A549 (cell line): ENCODE measurements around the gene ZFPL1. TPM values are rescaled to one million over a fixed set of nuclear protein-coding genes. Genes with fewer than 3 reads are reported as not detected.

Experiments
- ATAC-seq, 2 experiments: fragments of 200-7000 bp in 1 of 2; fragments of >200 bp in 1 of 2; cut with Nextera tagmentation in 1 of 2; cut with Tn5 transposase in 1 of 2; 3 replicates each; pipeline versions ENCODE4 v1.8.0 to v1.9.1; 2018 to 2020; ENCODE audit warnings: mild to moderate bottlenecking in 1 of 2, moderate library complexity in 1 of 2
- CTCF ChIA-PET: fragments of 300-600 bp; sonication (Branson Sonifier 250); formaldehyde crosslinking; extraction: SDS; loops from one replicate; lab custom pipeline; 2021; ENCODE audit warnings: antibody characterized with exemption, inconsistent platforms; lab: Yijun Ruan, JAX
- POLR2A ChIA-PET: fragments of 350-600 bp; formaldehyde crosslinking; extraction: SDS; loops from one replicate; lab custom pipeline; 2021; ENCODE audit warnings: antibody characterized with exemption, inconsistent platforms; lab: Yijun Ruan, JAX
- DNase-seq, 2 experiments: peaks; one replicate each; pipeline versions ENCODE4 v3.0.0 to v3.0.0-alpha.2; 2011 to 2016; ENCODE audit warnings: low read depth in 1 of 2, low spot score in 1 of 2
- FAIRE-seq: peaks from 2 replicates; lab custom pipeline; 2011; peaks lifted over from hg19 to GRCh38; lab: Jason Lieb, UNC
- H3K27ac ChIP-seq, 2 experiments: fragments of >200 bp; sonication (Bioruptor Twin); formaldehyde crosslinking; 3 replicates each; pipeline ENCODE4 v1.5.1; 2016 to 2017
- H3K4me1 ChIP-seq: fragments of >200 bp; sonication (Bioruptor Twin); formaldehyde crosslinking; 3 replicates; pipeline ENCODE4 v1.6.1; 2016
- H3K4me2 ChIP-seq: fragments of >200 bp; sonication (Bioruptor Twin); formaldehyde crosslinking; 3 replicates; pipeline ENCODE4 v1.6.1; 2016
- H3K4me3 ChIP-seq: fragments of >200 bp; sonication (Bioruptor Twin); formaldehyde crosslinking; 3 replicates; pipeline ENCODE4 v1.5.1; 2016
- H3K9me3 ChIP-seq: fragments of >200 bp; sonication (Bioruptor Twin); formaldehyde crosslinking; 3 replicates; pipeline ENCODE4 v1.6.1; 2016
- EHMT2 ChIP-seq: fragments of 200-600 bp; sonication (generic); IDR thresholded peaks from 2 replicates; pipeline ENCODE4 v1.6.1; 2016; ENCODE audit warnings: antibody characterized with exemption, low read depth, mild to moderate bottlenecking, moderate library complexity
- FOSB ChIP-seq: fragments of 250-450 bp; sonication (Bioruptor Pico); IDR thresholded peaks from 2 replicates; pipeline ENCODE4 v1.5.0; 2020; ENCODE audit warnings: mild to moderate bottlenecking, moderate library complexity
- SMC3 ChIP-seq: fragments of >200 bp; sonication (Bioruptor Twin); formaldehyde crosslinking; IDR thresholded peaks from 3 replicates; pipeline ENCODE4 v1.6.1; 2018; ENCODE audit warnings: inconsistent platforms
- SREBF2 ChIP-seq: fragments of 450-650 bp; IDR thresholded peaks from 2 replicates; pipeline ENCODE4 v1.6.1; 2014; ENCODE audit warnings: mild to moderate bottlenecking, moderate library complexity
- WGBS: methylation state at CpG from one replicate; pipeline ENCODE4 v1.1.6; 2017; ENCODE audit errors: missing lambda C conversion rate; 5-methylcytosine and 5-hydroxymethylcytosine counted together
- polyA plus RNA-seq, 4 experiments: library from polyadenylated mRNA; depleted of rRNA in 3 of 4; stranded (reverse); fragments of >200 nt; fragmentation: RNase III in 1 of 4; extraction: RNeasy Plus Mini Kit Qiagen cat#74134 plus additional on column Dnase treatment in 1 of 4; gene quantifications; 2 replicates in 3 of 4; 3 replicates in 1 of 4; pipeline ENCODE4 v1.2.3, GENCODE V29; 2011 to 2017
- small RNA-seq, 6 experiments: library from RNA; depleted of rRNA; stranded (forward); fragments of <200 nt; gene quantifications; one replicate each; pipeline ENCODE3, GENCODE V24; 2012

Gene ZFPL1
- polyA plus RNA-seq, 2 of the 4 experiments (the other 2 are of a cell fraction), result 30.1 to 31.7 TPM

GRCh38 chr11:65136515-65137096 is 52.6 kb downstream of the ZFPL1 start:
- ATAC-seq (no peak), FAIRE-seq (no peak), DNase-seq (no peak)
- Histone ChIP-seq H3K4me3 (no peak overlapping the region), H3K4me2 (no peak overlapping the region)
- POLR2A ChIA-PET, result interaction anchor here (1.2 kb wide), 1 partner anchor 138 kb away, joined by 5 read pairs; no protein-coding TSS in a partner anchor
- TF ChIP-seq SREBF2 (no peak), FOSB (CRISPR knock-in tag) (no peak), EHMT2 (no peak), SMC3 (no peak)
- TF ChIP-seq, all 56 proteins: peak for 0
- Histone ChIP-seq H3K27ac (no peak overlapping the region), H3K4me1 (peaks cover 15% of the 10 kb centered on the region), H3K9me3 (no peaks in the 10 kb centered on the region)
- 86% methylated on average over 15 of the region's 15 CpGs for WGBS
- CTCF ChIA-PET, result interaction anchor here (0.9 to 3.5 kb wide), 10 partner anchors 9 to 138 kb away, joined by 3 to 19 read pairs (median 4); partner anchors contain the start of genes CAPN1 and ZNHIT2

Small RNA genes within 50 kb of the gene (small RNA-seq; reads per million reads assigned to genes)
- gene SNX15, result 0 to 0.19 (median 0) reads per million in 6 experiments

Other genes starting within 250 kb of the ZFPL1 start
- 0.35 and 0.50 TPM in 2 replicates for gene CDC42BPG, start 239.6 kb upstream of the ZFPL1 start, polyA plus RNA-seq (2011; rRNA removed)
- 1.0 to 1.1 TPM (median 1.0 TPM) in 3 replicates for gene CDC42BPG, start 239.6 kb upstream of the ZFPL1 start, polyA plus RNA-seq (2017; fragmentation: RNase III; extraction: RNeasy Plus Mini Kit Qiagen cat#74134 plus additional on column Dnase treatment)
- gene EHD1, start 205.6 kb upstream of the ZFPL1 start, polyA plus RNA-seq (2011; rRNA removed), result 25.9 and 27.7 TPM in 2 replicates
- 37.8 to 52.4 TPM (median 43.4 TPM) in 3 replicates for gene EHD1, start 205.6 kb upstream of the ZFPL1 start, polyA plus RNA-seq (2017; fragmentation: RNase III; extraction: RNeasy Plus Mini Kit Qiagen cat#74134 plus additional on column Dnase treatment)
- gene ATG2A, start 167.0 kb upstream of the ZFPL1 start, polyA plus RNA-seq (2011; rRNA removed), result 3.1 and 4.0 TPM in 2 replicates
- gene ATG2A, start 167.0 kb upstream of the ZFPL1 start, polyA plus RNA-seq (2017; fragmentation: RNase III; extraction: RNeasy Plus Mini Kit Qiagen cat#74134 plus additional on column Dnase treatment), result 10.7 to 13.4 TPM (median 12.8 TPM) in 3 replicates
- 6.9 and 11.1 TPM in 2 replicates for gene PPP2R5B, start 159.5 kb upstream of the ZFPL1 start, polyA plus RNA-seq (2011; rRNA removed)
- 3.9 to 6.1 TPM (median 5.7 TPM) in 3 replicates for gene PPP2R5B, start 159.5 kb upstream of the ZFPL1 start, polyA plus RNA-seq (2017; fragmentation: RNase III; extraction: RNeasy Plus Mini Kit Qiagen cat#74134 plus additional on column Dnase treatment)
- not detected in 2 replicates for gene GPHA2, start 148.3 kb upstream of the ZFPL1 start, polyA plus RNA-seq (2011; rRNA removed)
- gene GPHA2, start 148.3 kb upstream of the ZFPL1 start, polyA plus RNA-seq (2017; fragmentation: RNase III; extraction: RNeasy Plus Mini Kit Qiagen cat#74134 plus additional on column Dnase treatment), result not detected in 3 replicates
- gene MAJIN, start 112.1 kb upstream of the ZFPL1 start, polyA plus RNA-seq (2011; rRNA removed), result 0.12 and 0.24 TPM in 2 replicates
- not detected in 3 replicates for gene MAJIN, start 112.1 kb upstream of the ZFPL1 start, polyA plus RNA-seq (2017; fragmentation: RNase III; extraction: RNeasy Plus Mini Kit Qiagen cat#74134 plus additional on column Dnase treatment)
- gene BATF2, start 87.3 kb upstream of the ZFPL1 start, polyA plus RNA-seq (2011; rRNA removed), result 0.67 and 0.79 TPM in 2 replicates
- gene BATF2, start 87.3 kb upstream of the ZFPL1 start, polyA plus RNA-seq (2017; fragmentation: RNase III; extraction: RNeasy Plus Mini Kit Qiagen cat#74134 plus additional on column Dnase treatment), result 0.21 to 0.35 TPM (median 0.29 TPM) in 3 replicates
- gene ARL2, start 70.1 kb upstream of the ZFPL1 start, polyA plus RNA-seq (2011; rRNA removed), result 117 and 129 TPM in 2 replicates
- gene ARL2, start 70.1 kb upstream of the ZFPL1 start, polyA plus RNA-seq (2017; fragmentation: RNase III; extraction: RNeasy Plus Mini Kit Qiagen cat#74134 plus additional on column Dnase treatment), result 136 to 166 TPM (median 160 TPM) in 3 replicates
- gene SNX15, start 56.8 kb upstream of the ZFPL1 start, polyA plus RNA-seq (2011; rRNA removed), result 13.4 and 15.8 TPM in 2 replicates
- 17.0 to 18.4 TPM (median 17.7 TPM) in 3 replicates for gene SNX15, start 56.8 kb upstream of the ZFPL1 start, polyA plus RNA-seq (2017; fragmentation: RNase III; extraction: RNeasy Plus Mini Kit Qiagen cat#74134 plus additional on column Dnase treatment)
- 9.4 and 12.9 TPM in 2 replicates for gene SAC3D1, start 43.0 kb upstream of the ZFPL1 start, polyA plus RNA-seq (2011; rRNA removed)
- gene SAC3D1, start 43.0 kb upstream of the ZFPL1 start, polyA plus RNA-seq (2017; fragmentation: RNase III; extraction: RNeasy Plus Mini Kit Qiagen cat#74134 plus additional on column Dnase treatment), result 29.0 to 31.0 TPM (median 30.4 TPM) in 3 replicates
- gene NAALADL1, start 25.7 kb upstream of the ZFPL1 start, polyA plus RNA-seq (2011; rRNA removed), result not detected in 2 replicates
- gene NAALADL1, start 25.7 kb upstream of the ZFPL1 start, polyA plus RNA-seq (2017; fragmentation: RNase III; extraction: RNeasy Plus Mini Kit Qiagen cat#74134 plus additional on column Dnase treatment), result not detected in 3 replicates
- gene CDCA5, start 182 bp upstream of the ZFPL1 start, polyA plus RNA-seq (2011; rRNA removed), result 28.0 and 30.9 TPM in 2 replicates
- gene CDCA5, start 182 bp upstream of the ZFPL1 start, polyA plus RNA-seq (2017; fragmentation: RNase III; extraction: RNeasy Plus Mini Kit Qiagen cat#74134 plus additional on column Dnase treatment), result 43.1 to 46.0 TPM (median 44.1 TPM) in 3 replicates
- gene VPS51, start 12.0 kb downstream of the ZFPL1 start, polyA plus RNA-seq (2011; rRNA removed), result 37.2 and 44.7 TPM in 2 replicates
- 46.7 to 51.7 TPM (median 51.0 TPM) in 3 replicates for gene VPS51, start 12.0 kb downstream of the ZFPL1 start, polyA plus RNA-seq (2017; fragmentation: RNase III; extraction: RNeasy Plus Mini Kit Qiagen cat#74134 plus additional on column Dnase treatment)
- 8.2 and 9.6 TPM in 2 replicates for gene TM7SF2, start 27.6 kb downstream of the ZFPL1 start, polyA plus RNA-seq (2011; rRNA removed)
- gene TM7SF2, start 27.6 kb downstream of the ZFPL1 start, polyA plus RNA-seq (2017; fragmentation: RNase III; extraction: RNeasy Plus Mini Kit Qiagen cat#74134 plus additional on column Dnase treatment), result 6.9 to 9.7 TPM (median 8.2 TPM) in 3 replicates
- gene ZNHIT2, start 33.5 kb downstream of the ZFPL1 start, polyA plus RNA-seq (2011; rRNA removed), result 5.5 and 6.0 TPM in 2 replicates
- gene ZNHIT2, start 33.5 kb downstream of the ZFPL1 start, polyA plus RNA-seq (2017; fragmentation: RNase III; extraction: RNeasy Plus Mini Kit Qiagen cat#74134 plus additional on column Dnase treatment), result 12.4 to 14.0 TPM (median 13.5 TPM) in 3 replicates
- 401 and 591 TPM in 2 replicates for gene FAU, start 37.9 kb downstream of the ZFPL1 start, polyA plus RNA-seq (2011; rRNA removed)
- gene FAU, start 37.9 kb downstream of the ZFPL1 start, polyA plus RNA-seq (2017; fragmentation: RNase III; extraction: RNeasy Plus Mini Kit Qiagen cat#74134 plus additional on column Dnase treatment), result 866 to 893 TPM (median 878 TPM) in 3 replicates
- 55.5 and 61.8 TPM in 2 replicates for gene MRPL49, start 38.1 kb downstream of the ZFPL1 start, polyA plus RNA-seq (2011; rRNA removed)
- gene MRPL49, start 38.1 kb downstream of the ZFPL1 start, polyA plus RNA-seq (2017; fragmentation: RNase III; extraction: RNeasy Plus Mini Kit Qiagen cat#74134 plus additional on column Dnase treatment), result 62.7 to 65.5 TPM (median 64.5 TPM) in 3 replicates
- gene SYVN1, start 50.3 kb downstream of the ZFPL1 start, polyA plus RNA-seq (2011; rRNA removed), result 21.4 and 50.4 TPM in 2 replicates
- gene SYVN1, start 50.3 kb downstream of the ZFPL1 start, polyA plus RNA-seq (2017; fragmentation: RNase III; extraction: RNeasy Plus Mini Kit Qiagen cat#74134 plus additional on column Dnase treatment), result 22.4 to 26.9 TPM (median 25.1 TPM) in 3 replicates
- not detected in 2 replicates for gene SPDYC, start 86.0 kb downstream of the ZFPL1 start, polyA plus RNA-seq (2011; rRNA removed)
- not detected in 3 replicates for gene SPDYC, start 86.0 kb downstream of the ZFPL1 start, polyA plus RNA-seq (2017; fragmentation: RNase III; extraction: RNeasy Plus Mini Kit Qiagen cat#74134 plus additional on column Dnase treatment)
- 63.7 and 72.6 TPM in 2 replicates for gene CAPN1, start 97.7 kb downstream of the ZFPL1 start, polyA plus RNA-seq (2011; rRNA removed)
- 87.9 to 98.6 TPM (median 93.1 TPM) in 3 replicates for gene CAPN1, start 97.7 kb downstream of the ZFPL1 start, polyA plus RNA-seq (2017; fragmentation: RNase III; extraction: RNeasy Plus Mini Kit Qiagen cat#74134 plus additional on column Dnase treatment)
- gene POLA2, start 177.7 kb downstream of the ZFPL1 start, polyA plus RNA-seq (2011; rRNA removed), result 52.3 and 55.6 TPM in 2 replicates
- gene POLA2, start 177.7 kb downstream of the ZFPL1 start, polyA plus RNA-seq (2017; fragmentation: RNase III; extraction: RNeasy Plus Mini Kit Qiagen cat#74134 plus additional on column Dnase treatment), result 33.8 to 34.5 TPM (median 34.1 TPM) in 3 replicates
- gene CDC42EP2, start 230.6 kb downstream of the ZFPL1 start, polyA plus RNA-seq (2011; rRNA removed), result 3.0 and 3.7 TPM in 2 replicates
- gene CDC42EP2, start 230.6 kb downstream of the ZFPL1 start, polyA plus RNA-seq (2017; fragmentation: RNase III; extraction: RNeasy Plus Mini Kit Qiagen cat#74134 plus additional on column Dnase treatment), result 8.0 to 10.1 TPM (median 8.5 TPM) in 3 replicates
- 35.6 and 36.3 TPM in 2 replicates for gene DPF2, start 249.6 kb downstream of the ZFPL1 start, polyA plus RNA-seq (2011; rRNA removed)
- gene DPF2, start 249.6 kb downstream of the ZFPL1 start, polyA plus RNA-seq (2017; fragmentation: RNase III; extraction: RNeasy Plus Mini Kit Qiagen cat#74134 plus additional on column Dnase treatment), result 34.8 to 39.8 TPM (median 35.7 TPM) in 3 replicates